ENCODE measurements around the gene SOX6. TPM values are rescaled to one million over a fixed set of nuclear protein-coding genes. Genes with fewer than 3 reads are reported as not detected.

The SOX6 gene
- total and polyA plus RNA-seq, 2 donors (not counting 1 experiment from before 2014, with no cell fraction given): 3.0 to 5.1 TPM

GRCh38 chr11:16382638-16383380, 26.5 kb upstream of the SOX6 start:
- no peak for TF ChIP-seq EZH2 (IDR thresholded peaks at IDR 0.05; ENCODE audit: low read length, missing control alignments)
- TF ChIP-seq, protein P1, sequence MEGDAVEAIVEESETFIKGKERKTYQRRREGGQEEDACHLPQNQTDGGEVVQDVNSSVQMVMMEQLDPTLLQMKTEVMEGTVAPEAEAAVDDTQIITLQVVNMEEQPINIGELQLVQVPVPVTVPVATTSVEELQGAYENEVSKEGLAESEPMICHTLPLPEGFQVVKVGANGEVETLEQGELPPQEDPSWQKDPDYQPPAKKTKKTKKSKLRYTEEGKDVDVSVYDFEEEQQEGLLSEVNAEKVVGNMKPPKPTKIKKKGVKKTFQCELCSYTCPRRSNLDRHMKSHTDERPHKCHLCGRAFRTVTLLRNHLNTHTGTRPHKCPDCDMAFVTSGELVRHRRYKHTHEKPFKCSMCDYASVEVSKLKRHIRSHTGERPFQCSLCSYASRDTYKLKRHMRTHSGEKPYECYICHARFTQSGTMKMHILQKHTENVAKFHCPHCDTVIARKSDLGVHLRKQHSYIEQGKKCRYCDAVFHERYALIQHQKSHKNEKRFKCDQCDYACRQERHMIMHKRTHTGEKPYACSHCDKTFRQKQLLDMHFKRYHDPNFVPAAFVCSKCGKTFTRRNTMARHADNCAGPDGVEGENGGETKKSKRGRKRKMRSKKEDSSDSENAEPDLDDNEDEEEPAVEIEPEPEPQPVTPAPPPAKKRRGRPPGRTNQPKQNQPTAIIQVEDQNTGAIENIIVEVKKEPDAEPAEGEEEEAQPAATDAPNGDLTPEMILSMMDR (conservative IDR thresholded peaks at IDR 0.05 in 1 of 2, IDR thresholded peaks at IDR 0.05 in 1 of 2; ENCODE audit: low read depth in 1 of 2, low read length in 2 of 2): no peak
- Histone ChIP-seq H3K27me3 (ENCODE audit: control insufficient read depth, insufficient read depth, low read length) (no peaks in the 10 kb centered on the region), H3K36me3 (ENCODE audit: control insufficient read depth, insufficient read depth, low read length) (no peaks in the 10 kb centered on the region), H2AFZ (ENCODE audit: low read length) (no peak overlapping the region), H3K79me2 (ENCODE audit: control insufficient read depth, insufficient read depth, low read length) (no peaks in the 10 kb centered on the region), H3K4me3 (replicated peaks in 1 of 4; ENCODE audit: control extremely low read depth in 1 of 4, insufficient read depth in 1 of 4, low read depth in 3 of 4, low read length in 4 of 4) (no peak overlapping the region), H3K4me2 (ENCODE audit: extremely low read depth, insufficient read depth, low read length) (peak overlapping the region; percentile 71), H3K27ac (ENCODE audit: insufficient read depth, low read length) (peak overlapping the region; percentile 64), H3K4me1 (ENCODE audit: control insufficient read depth, extremely low read depth, insufficient read depth, low read length) (peaks cover 17% of the 10 kb centered on the region), H3K9me3 (ENCODE audit: control insufficient read depth, insufficient read depth, low read depth, low read length) (no peaks in the 10 kb centered on the region), H3K9ac (ENCODE audit: insufficient read depth, low read length) (no peak overlapping the region), H4K20me1 (ENCODE audit: control insufficient read depth, extremely low read depth, insufficient read depth, low read length) (no peaks in the 10 kb centered on the region)
- peak; percentile 53 to 70 for DNase-seq (ENCODE audit: low read depth in 2 of 2)

GRCh38 chr11:16382186-16382585, 25.8 kb upstream of the SOX6 start:
- H3K27me3 ChIP-seq (ENCODE audit: control insufficient read depth, insufficient read depth, low read length): no peaks in the 10 kb centered on the region
- no peaks in the 10 kb centered on the region for H3K36me3 ChIP-seq (ENCODE audit: control insufficient read depth, insufficient read depth, low read length)
- no peak overlapping the region for H2AFZ ChIP-seq (ENCODE audit: low read length)
- DNase-seq (ENCODE audit: low read depth in 2 of 2): no peak
- H3K4me2 ChIP-seq (ENCODE audit: extremely low read depth, insufficient read depth, low read length): no peak overlapping the region
- no peaks in the 10 kb centered on the region for H4K20me1 ChIP-seq (ENCODE audit: control insufficient read depth, extremely low read depth, insufficient read depth, low read length)
- H3K79me2 ChIP-seq (ENCODE audit: control insufficient read depth, insufficient read depth, low read length): no peaks in the 10 kb centered on the region
- H3K27ac ChIP-seq (ENCODE audit: insufficient read depth, low read length): peak overlapping the region; percentile 64
- H3K4me1 ChIP-seq (ENCODE audit: control insufficient read depth, extremely low read depth, insufficient read depth, low read length): peaks cover 17% of the 10 kb centered on the region
- TF ChIP-seq EZH2 (IDR thresholded peaks at IDR 0.05; ENCODE audit: low read length, missing control alignments): no peak
- TF ChIP-seq, protein P1 (conservative IDR thresholded peaks at IDR 0.05 in 1 of 2, IDR thresholded peaks at IDR 0.05 in 1 of 2; ENCODE audit: low read depth in 1 of 2, low read length in 2 of 2): no peak
- H3K9ac ChIP-seq (ENCODE audit: insufficient read depth, low read length): no peak overlapping the region
- H3K9me3 ChIP-seq (ENCODE audit: control insufficient read depth, insufficient read depth, low read depth, low read length): no peaks in the 10 kb centered on the region
- no peak overlapping the region for H3K4me3 ChIP-seq (replicated peaks in 1 of 4; ENCODE audit: control extremely low read depth in 1 of 4, insufficient read depth in 1 of 4, low read depth in 3 of 4, low read length in 4 of 4)

DNA sequence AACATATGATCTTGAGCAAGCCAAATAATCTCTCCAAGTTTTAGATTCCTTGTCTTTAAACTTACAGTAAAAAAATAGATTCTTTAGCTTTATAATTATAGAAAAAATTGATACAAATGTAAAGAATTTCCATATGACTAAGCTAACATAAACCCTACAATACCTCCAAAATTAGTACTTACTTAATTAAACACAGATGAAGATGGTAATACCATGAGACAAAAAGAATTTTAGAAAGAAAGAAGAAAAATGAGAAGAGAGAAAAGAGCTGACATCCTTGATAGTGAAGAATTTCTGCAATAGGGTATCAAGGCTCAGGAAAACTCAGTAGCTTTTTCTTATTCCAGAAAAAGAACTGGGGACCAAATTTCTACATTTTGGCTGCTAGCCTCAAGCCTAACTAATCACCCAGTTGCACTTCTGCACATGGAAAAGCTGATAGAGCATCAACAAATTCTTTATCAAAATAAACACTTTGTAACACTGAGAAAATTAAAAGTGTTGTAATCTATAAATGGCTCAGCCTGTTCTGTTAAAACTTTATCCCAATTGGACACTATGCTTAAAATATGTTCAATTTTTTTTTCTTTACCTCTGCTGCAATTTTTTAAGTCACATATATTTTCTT, 24.7 kb upstream of the SOX6 start:
- peaks cover 17% of the 10 kb centered on the region for H3K4me1 ChIP-seq (ENCODE audit: control insufficient read depth, extremely low read depth, insufficient read depth, low read length)
- no peak for DNase-seq (ENCODE audit: low read depth in 2 of 2)
- H4K20me1 ChIP-seq (ENCODE audit: control insufficient read depth, extremely low read depth, insufficient read depth, low read length): no peaks in the 10 kb centered on the region
- H3K9me3 ChIP-seq (ENCODE audit: control insufficient read depth, insufficient read depth, low read depth, low read length): no peaks in the 10 kb centered on the region
- H3K4me2 ChIP-seq (ENCODE audit: extremely low read depth, insufficient read depth, low read length): peak overlapping the region; percentile 27
- no peaks in the 10 kb centered on the region for H3K79me2 ChIP-seq (ENCODE audit: control insufficient read depth, insufficient read depth, low read length)
- H3K36me3 ChIP-seq (ENCODE audit: control insufficient read depth, insufficient read depth, low read length): no peaks in the 10 kb centered on the region
- H3K27me3 ChIP-seq (ENCODE audit: control insufficient read depth, insufficient read depth, low read length): no peaks in the 10 kb centered on the region
- no peak overlapping the region for H3K27ac ChIP-seq (ENCODE audit: insufficient read depth, low read length)
- TF ChIP-seq EZH2 (IDR thresholded peaks at IDR 0.05; ENCODE audit: low read length, missing control alignments): no peak
- H2AFZ ChIP-seq (ENCODE audit: low read length): no peak overlapping the region
- no peak overlapping the region for H3K9ac ChIP-seq (ENCODE audit: insufficient read depth, low read length)
- no peak overlapping the region for H3K4me3 ChIP-seq (replicated peaks in 1 of 4; ENCODE audit: control extremely low read depth in 1 of 4, insufficient read depth in 1 of 4, low read depth in 3 of 4, low read length in 4 of 4)

All from fibroblast of lung (primary cell).